MG63 (cell line): Measurements from ENCODE around the gene BCL2. TPM values are rescaled to one million over a fixed set of nuclear protein-coding genes. Genes with fewer than 3 reads are reported as not detected.
A peak's percentile ranks its signal among the peaks of the same experiment; 100 is the strongest.

Source experiments
- DNase-seq: peaks from one replicate; pipeline ENCODE4 v3.0.0-alpha.2; 2020
- H3K27me3 ChIP-seq: fragments of 250-450 bp; sonication (Bioruptor Pico); 2 replicates; pipeline ENCODE4 v1.5.1; 2020; ENCODE audit warnings: mild to moderate bottlenecking, moderate library complexity
- H3K36me3 ChIP-seq: fragments of 250-450 bp; sonication (Bioruptor Pico); 2 replicates; pipeline ENCODE4 v1.5.1; 2020; ENCODE audit warnings: mild to moderate bottlenecking, moderate library complexity
- H3K4me3 ChIP-seq: fragments of 250-450 bp; sonication (Bioruptor Pico); 2 replicates; pipeline ENCODE4 v1.5.1; 2020; ENCODE audit warnings: mild to moderate bottlenecking, moderate library complexity
- H3K9me3 ChIP-seq: fragments of 250-450 bp; sonication (Bioruptor Pico); 2 replicates; pipeline ENCODE4 v1.5.1; 2020; ENCODE audit warnings: mild to moderate bottlenecking, moderate library complexity
- total RNA-seq: library from RNA; depleted of rRNA; stranded (reverse); fragments of >200 nt; shearing (Covaris generic); gene quantifications from 2 replicates; pipeline ENCODE4 v1.2.3, GENCODE V29; 2014; ENCODE audit warnings: low replicate concordance

Gene BCL2
- total RNA-seq, 1 experiment from 2014 or later = 3.0 TPM

DNA sequence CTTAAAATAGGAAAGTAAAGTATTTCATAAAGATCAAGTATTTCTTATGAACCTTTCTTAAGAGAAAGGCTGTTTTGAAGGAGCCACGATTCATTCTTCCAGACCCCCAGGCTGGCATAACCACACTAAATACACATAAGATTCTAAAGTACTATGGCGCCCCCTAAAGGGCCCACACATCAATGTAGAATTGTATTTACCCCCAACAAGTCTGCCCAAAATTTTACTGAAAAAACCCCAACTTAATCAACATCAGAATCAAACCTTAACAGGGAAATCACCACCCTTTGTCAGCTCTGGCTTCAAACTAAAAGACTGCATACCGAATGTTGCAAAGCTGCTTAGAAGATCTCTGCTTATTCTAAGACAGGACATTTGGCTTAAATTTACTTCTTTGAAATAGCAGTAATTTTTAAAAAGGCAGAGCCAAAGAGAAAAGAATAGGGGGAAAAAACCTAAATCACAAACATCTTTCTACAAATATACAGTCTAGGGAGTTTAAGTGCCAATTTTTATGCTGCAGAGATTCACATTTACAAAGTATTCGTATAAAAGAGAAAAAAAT lies 20.4 kb upstream of the BCL2 start:
- Histone ChIP-seq H3K36me3 (peaks cover 38% of the 10 kb centered on the region), H3K4me3 (no peak overlapping the region), H3K27me3 (no peaks in the 10 kb centered on the region), H3K9me3 (no peaks in the 10 kb centered on the region)
- no peak for DNase-seq

DNA sequence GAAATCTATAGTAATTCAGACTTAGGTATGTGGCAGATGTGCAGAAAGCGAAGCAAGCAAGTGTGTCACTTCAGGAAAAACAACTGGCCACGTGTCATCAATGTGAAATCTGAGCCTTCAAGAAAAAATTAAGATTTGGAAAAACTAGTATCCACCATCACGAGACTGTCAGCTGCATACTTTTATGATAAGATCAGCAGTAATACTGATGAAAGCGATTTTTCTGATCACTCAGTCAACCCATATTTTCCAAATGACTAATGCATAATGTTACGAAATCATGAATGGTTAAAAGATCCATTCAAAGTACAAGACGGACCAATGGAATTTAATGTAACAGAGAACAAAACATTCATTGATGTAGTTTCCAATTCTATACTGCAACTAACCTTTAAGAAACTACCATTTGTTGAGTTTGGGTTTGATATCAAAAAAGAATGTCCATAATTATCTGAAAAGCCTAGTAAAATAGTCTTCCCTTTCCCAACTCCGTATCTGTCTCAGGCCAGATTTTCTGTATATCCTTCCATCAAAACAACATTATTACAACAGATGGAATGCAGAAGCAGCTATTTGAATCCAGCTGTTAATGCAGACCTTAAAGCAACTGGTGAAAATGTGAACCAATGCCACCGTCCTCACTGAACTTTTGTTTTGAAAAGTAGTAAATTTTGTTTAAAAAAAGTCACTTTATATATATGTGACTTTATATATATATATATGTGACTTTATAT lies 17.0 kb upstream of the BCL2 start:
- no peak overlapping the region for H3K4me3 ChIP-seq
- H3K36me3 ChIP-seq = peaks cover 52% of the 10 kb centered on the region
- no peaks in the 10 kb centered on the region for H3K27me3 ChIP-seq
- DNase-seq = peak; percentile 8
- no peaks in the 10 kb centered on the region for H3K9me3 ChIP-seq

DNA sequence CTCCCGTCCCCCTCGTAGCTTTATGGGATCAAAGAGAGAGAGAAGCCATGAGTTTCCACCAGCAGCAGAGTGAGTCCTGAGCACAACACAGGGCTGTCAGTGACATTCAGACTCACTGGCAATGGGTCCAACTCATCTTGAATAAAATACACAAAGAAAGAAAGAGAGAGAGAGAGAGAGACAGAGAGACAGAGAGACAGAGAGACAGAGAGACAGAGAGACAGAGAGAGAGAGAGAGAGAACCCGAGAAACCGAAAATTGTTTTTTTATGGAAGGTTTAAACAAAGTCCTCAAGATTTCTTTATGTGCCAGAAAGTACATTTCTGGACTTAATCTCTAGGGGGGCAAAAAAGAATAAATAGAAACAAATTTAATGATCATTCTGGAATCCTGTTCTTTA lies 11.5 kb upstream of the BCL2 start:
- H3K27me3 ChIP-seq = no peaks in the 10 kb centered on the region
- peaks cover 33% of the 10 kb centered on the region for H3K36me3 ChIP-seq
- DNase-seq = no peak
- H3K9me3 ChIP-seq = no peaks in the 10 kb centered on the region
- H3K4me3 ChIP-seq = no peak overlapping the region

DNA sequence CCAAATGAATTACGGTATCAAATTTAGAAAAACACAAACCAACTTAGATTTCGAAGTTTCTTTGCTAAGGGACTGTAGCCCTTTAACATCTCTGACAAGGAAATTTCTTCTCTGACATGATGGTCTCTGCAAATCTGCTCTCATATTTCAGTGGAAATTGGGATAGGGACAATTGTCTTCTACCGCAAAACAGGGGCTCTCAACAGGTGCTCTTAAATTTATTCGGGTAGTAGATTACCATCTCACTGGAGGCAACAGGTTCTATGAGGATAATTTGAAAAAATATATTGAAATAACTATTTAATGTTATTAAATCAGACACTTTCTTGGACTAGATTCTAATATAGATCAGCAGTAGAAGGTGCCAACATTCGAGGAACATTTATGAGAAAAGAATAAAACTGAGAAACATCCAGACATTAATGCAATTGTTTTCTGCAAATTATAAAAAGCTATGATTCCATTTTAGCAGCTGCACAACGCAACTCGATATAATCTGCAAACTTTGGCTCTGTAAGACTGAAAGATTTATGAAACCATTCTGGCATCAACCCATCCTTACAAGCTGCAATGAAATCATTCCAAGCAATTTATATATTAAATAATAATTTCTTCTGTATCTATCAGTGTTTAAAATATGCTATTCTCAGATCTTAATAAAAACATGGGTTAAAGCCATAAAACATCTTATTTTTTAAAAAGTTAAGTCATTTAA lies 10.0 kb upstream of the BCL2 start:
- no peaks in the 10 kb centered on the region for H3K9me3 ChIP-seq
- peaks cover 22% of the 10 kb centered on the region for H3K36me3 ChIP-seq
- no peak for DNase-seq
- H3K27me3 ChIP-seq = no peaks in the 10 kb centered on the region
- H3K4me3 ChIP-seq = no peak overlapping the region

DNA sequence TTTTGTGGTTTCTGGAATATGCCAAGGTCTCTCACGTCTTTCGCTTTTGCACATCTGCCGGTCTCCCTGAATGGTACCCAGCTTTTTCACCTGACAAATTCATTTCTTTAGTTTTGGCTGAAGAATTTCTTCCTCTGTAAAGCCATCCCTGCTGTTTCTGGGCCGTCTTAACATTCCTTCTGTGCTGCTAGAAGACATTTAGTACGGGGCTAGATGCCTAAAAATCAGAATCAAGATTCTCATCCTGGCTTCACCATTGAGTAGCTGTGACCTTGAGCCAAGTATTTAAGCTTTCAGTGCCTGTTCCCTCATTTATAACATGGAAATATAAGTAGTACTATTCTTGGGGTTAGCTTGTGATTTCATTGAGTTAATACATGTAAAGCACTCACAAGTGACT lies 6.4 kb upstream of the BCL2 start:
- H3K9me3 ChIP-seq = no peaks in the 10 kb centered on the region
- peaks cover 6% of the 10 kb centered on the region for H3K36me3 ChIP-seq
- no peak for DNase-seq
- no peaks in the 10 kb centered on the region for H3K27me3 ChIP-seq
- H3K4me3 ChIP-seq = no peak overlapping the region

DNA sequence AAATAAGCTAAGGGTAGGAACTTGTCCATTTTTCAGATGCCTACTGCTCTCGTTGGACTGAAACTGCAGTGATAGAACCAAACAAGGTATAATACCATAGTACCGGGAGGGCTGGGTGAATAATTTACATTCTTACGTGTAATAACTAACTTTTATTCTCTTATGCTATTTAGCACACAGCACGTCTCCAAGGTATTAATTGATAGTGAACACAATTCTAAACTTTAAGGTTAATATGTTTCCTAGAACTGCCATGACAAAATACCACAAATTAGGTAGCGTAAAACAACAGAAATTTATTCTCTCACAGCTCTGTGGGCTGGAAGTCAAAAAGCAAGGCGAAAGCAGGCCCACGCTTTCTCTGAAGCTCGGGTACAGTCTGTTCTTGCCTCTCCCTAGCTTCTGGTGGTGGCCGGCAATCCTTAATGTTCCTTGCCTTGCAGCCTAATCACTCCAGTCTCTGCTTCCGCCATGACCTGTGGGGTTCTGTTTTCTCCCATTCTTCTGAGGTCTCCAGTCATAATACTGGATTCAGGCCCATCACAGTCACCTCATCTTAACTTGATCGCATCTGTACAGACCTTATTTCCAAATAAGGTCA lies 5.6 kb upstream of the BCL2 start:
- no peaks in the 10 kb centered on the region for H3K27me3 ChIP-seq
- H3K4me3 ChIP-seq = no peak overlapping the region
- H3K9me3 ChIP-seq = no peaks in the 10 kb centered on the region
- H3K36me3 ChIP-seq = peaks cover 2% of the 10 kb centered on the region
- DNase-seq = no peak

DNA sequence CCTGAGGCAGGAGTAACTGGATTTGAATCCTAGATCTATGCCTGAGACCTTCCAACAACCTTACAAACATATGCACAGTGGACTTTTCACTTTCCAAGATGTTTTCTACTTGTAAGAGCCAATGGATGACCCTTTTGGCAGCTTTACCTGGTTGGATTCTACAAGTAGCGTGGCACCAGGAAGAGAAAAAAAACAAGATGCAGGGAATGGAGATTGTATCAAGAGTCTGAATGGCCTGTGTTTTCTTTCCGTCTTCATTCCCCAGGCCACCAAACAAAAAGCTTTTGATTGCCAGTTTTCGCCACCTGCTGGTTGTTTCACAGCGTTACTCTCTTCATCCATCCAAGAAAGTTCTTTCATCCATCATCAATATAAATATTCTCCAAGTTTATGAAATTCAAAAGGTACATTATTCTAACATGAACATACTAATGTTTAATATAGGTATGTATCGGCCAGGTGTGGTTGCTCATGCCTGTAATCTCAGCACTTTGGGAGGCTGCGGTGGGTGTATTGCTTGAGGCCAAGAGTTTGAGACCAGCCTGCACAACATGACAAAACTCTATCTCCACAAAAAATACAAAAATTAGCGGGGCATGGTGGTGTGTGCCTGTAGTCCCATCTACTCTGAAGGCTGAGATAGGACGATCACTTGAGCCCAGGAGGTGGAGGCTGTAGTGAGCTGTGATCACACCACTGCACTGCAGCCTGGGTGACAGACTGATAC lies 3.5 kb upstream of the BCL2 start:
- Histone ChIP-seq H3K36me3 (no peaks in the 10 kb centered on the region), H3K27me3 (no peaks in the 10 kb centered on the region), H3K9me3 (no peaks in the 10 kb centered on the region), H3K4me3 (no peak overlapping the region)
- DNase-seq = peak; percentile 35

DNA sequence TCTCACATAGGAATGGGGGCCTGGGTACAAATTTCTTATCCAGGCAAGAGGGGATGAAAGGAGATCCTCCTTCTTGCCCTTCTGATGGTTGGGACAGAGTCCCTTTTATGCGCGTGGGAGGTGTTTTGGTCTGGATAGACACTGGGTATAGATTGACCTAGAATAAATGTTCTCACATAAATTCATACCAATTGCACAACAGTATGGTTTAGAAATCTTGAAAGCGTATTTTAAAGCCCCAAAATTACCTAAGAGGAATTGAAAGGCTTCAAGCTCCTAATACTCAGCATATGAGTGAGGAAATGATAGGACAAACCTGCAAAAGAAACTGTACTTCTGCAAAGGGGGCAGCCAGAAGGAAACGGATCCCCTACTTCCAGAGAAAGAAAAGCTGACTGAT lies 2.6 kb upstream of the BCL2 start:
- no peak for DNase-seq
- no peaks in the 10 kb centered on the region for H3K36me3 ChIP-seq
- no peaks in the 10 kb centered on the region for H3K9me3 ChIP-seq
- H3K4me3 ChIP-seq = no peak overlapping the region
- H3K27me3 ChIP-seq = no peaks in the 10 kb centered on the region

DNA sequence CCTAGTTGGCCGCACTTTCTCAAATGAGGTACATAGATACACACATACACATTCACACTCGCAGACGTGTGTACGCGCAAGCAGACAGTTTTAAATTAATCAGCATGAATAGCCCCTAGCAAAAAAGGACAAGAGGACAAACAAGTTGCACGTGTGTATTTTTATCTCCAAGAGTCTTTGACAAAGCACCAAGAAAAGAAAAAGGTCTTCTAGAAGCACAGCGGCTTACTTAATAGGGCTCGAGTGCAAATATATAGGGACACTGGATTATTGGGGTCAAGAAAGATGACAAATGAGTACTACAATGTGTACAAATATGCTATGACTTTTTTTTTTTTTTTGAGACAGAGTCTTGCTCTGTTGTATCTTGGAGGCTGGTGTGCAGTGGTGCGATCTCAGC lies 1.7 kb upstream of the BCL2 start:
- H3K4me3 ChIP-seq = no peak overlapping the region
- H3K27me3 ChIP-seq = no peaks in the 10 kb centered on the region
- H3K9me3 ChIP-seq = no peaks in the 10 kb centered on the region
- DNase-seq = no peak
- no peaks in the 10 kb centered on the region for H3K36me3 ChIP-seq

DNA sequence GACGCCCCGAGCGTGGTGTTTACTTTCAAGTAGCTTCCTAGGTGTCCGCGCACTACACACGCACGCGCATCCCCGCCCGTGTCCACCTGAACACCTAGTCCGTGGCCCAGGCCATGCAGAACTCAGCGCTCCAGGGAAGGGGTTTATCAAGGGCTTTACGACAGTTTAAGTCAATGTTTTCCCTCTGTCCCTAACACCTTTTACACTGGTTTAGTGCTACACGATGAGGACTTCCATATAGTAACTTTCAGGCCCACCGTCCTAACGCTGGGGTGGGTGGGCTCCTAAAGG lies 1.4 kb upstream of the BCL2 start:
- Histone ChIP-seq H3K27me3 (no peaks in the 10 kb centered on the region), H3K4me3 (peak overlapping the region; percentile 61), H3K9me3 (no peaks in the 10 kb centered on the region), H3K36me3 (no peaks in the 10 kb centered on the region)
- DNase-seq = no peak

DNA sequence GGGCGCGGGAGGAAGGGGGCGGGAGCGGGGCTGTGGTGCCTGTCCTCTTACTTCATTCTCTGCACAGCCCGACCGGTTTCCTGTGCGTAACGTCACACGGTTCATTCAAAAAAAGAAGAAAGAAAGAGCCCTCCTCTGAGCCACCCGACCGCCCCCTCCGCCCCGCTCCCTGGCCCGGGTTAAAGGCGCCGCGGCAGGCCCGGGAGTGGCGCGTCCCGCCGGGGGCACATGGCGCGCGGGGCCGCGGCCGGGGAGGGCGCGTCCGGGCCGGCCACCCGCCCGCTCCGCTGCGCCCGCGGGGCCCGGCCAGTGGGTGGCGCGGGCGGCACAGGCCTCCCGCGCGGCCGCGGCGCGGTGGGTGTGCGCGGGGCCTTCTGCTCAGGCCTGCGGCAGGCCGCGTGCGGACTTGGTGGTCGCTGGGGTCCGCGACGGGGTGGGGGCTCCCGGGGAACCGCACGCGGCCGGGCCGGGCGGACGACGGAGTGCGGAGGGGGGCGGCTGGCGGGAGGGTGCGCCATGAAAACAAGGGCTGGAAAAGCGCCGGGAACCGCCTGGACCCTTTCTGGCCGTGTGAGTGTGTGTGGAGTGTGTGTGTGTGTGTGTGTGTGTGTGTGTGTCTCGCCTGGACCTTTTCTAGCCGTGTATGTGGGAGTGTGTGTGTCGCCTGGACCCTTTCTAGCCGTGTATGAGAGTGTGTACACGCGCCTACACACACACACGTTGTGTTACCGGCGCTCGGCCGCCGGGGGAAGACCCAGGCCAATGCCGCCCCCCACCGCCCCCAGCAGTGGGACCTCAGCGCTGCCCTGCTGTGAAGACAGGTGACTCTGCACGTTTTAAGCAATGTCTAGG lies 780 bp upstream of the BCL2 start:
- Histone ChIP-seq H3K27me3 (no peaks in the 10 kb centered on the region; the same call in 1 of the 2 replicates), H3K36me3 (no peaks in the 10 kb centered on the region), H3K4me3 (peak overlapping the region; percentile 61), H3K9me3 (no peaks in the 10 kb centered on the region)
- DNase-seq = peak; percentile 76

DNA sequence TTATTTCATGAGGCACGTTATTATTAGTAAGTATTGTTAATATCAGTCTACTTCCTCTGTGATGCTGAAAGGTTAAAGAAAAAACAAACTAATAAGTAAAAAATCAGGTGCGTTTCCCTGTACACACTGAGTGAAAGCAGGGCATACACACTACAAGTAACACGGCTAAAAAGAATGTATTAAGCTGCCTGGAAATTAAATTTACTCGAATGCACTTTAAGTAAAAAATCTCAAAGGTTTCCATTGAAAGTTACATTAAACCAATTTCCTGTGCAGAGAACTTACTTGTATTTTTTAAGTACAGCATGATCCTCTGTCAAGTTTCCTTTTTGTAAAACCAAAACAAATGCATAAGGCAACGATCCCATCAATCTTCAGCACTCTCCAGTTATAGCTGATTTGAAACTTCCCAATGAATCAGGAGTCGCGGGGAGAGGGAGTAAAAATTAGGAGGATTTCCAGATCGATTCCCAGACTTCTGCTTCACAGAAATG lies 633 bp downstream of the BCL2 start:
- Histone ChIP-seq H3K27me3 (no peaks in the 10 kb centered on the region; the same call in 1 of the 2 replicates), H3K9me3 (no peaks in the 10 kb centered on the region), H3K4me3 (peak overlapping the region; percentile 61), H3K36me3 (no peaks in the 10 kb centered on the region)
- DNase-seq = no peak

DNA sequence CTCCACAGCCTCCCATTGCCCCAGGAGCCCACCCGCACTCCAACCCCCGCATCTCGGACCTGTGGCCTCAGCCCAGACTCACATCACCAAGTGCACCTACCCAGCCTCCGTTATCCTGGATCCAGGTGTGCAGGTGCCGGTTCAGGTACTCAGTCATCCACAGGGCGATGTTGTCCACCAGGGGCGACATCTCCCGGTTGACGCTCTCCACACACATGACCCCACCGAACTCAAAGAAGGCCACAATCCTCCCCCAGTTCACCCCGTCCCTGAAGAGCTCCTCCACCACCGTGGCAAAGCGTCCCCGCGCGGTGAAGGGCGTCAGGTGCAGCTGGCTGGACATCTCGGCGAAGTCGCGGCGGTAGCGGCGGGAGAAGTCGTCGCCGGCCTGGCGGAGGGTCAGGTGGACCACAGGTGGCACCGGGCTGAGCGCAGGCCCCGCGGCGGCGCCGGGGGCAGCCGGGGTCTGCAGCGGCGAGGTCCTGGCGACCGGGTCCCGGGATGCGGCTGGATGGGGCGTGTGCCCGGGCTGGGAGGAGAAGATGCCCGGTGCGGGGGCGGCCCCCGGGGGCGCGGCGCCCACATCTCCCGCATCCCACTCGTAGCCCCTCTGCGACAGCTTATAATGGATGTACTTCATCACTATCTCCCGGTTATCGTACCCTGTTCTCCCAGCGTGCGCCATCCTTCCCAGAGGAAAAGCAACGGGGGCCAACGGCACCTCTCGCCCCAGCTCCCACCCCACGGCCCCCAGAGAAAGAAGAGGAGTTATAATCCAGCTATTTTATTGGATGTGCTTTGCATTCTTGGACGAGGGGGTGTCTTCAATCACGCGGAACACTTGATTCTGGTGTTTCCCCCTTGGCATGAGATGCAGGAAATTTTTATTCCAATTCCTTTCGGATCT lies 1.3 kb downstream of the BCL2 start:
- Histone ChIP-seq H3K27me3 (no peaks in the 10 kb centered on the region; the same call in 1 of the 2 replicates), H3K36me3 (no peaks in the 10 kb centered on the region), H3K9me3 (no peaks in the 10 kb centered on the region), H3K4me3 (peak overlapping the region; percentile 61)
- DNase-seq = peak; percentile 5

DNA sequence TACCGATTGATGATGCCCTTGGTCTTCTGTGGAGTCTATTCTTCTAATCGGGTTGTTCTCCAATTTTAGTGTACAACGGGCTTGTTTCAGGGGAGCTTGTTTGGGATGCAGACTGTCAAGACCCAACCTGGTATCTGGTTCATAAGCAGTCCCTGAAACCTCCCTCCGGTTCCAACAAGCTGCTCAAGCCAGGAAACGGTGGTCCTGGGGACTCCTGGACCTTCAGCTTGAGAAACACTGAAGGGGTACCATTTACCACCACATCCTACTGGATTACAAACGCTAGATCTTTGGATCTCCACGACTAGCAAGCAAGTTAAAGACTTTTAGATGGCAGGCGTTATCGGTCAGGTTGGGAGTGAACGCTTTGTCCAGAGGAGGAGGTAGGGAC lies 2.0 kb downstream of the BCL2 start:
- no peak overlapping the region for H3K4me3 ChIP-seq

More for the DNA sequence above, 2.0 kb downstream of the BCL2 start:
- H3K36me3 ChIP-seq = no peaks in the 10 kb centered on the region
- H3K27me3 ChIP-seq = no peaks in the 10 kb centered on the region; the same call in 1 of the 2 replicates
- no peaks in the 10 kb centered on the region for H3K9me3 ChIP-seq
- no peak for DNase-seq
